Hepatocyte (in vitro differentiated cells): ENCODE data around the gene FUT1. TPM values are rescaled to one million over a fixed set of nuclear protein-coding genes. Genes with fewer than 3 reads are reported as not detected.

Experiments used
- DNase-seq: peaks from one replicate; pipeline ENCODE4 v3.0.0-alpha.2; 2016; ENCODE audit warnings: low spot score
- H2AFZ ChIP-seq: fragments of 200-600 bp; sonication (generic); 2 replicates; pipeline ENCODE4 v1.6.0; 2016; ENCODE audit warnings: antibody characterized with exemption, mild to moderate bottlenecking
- H3K27ac ChIP-seq: fragments of 200-600 bp; sonication (generic); 2 replicates; pipeline ENCODE4 v1.5.1; 2016; ENCODE audit warnings: mild to moderate bottlenecking
- H3K27me3 ChIP-seq: fragments of 200-600 bp; sonication (generic); 2 replicates; pipeline ENCODE4 v1.6.1; 2016
- H3K36me3 ChIP-seq: fragments of 200-600 bp; sonication (generic); replicated peaks from 2 replicates; pipeline ENCODE4 v1.5.1; 2016; ENCODE audit warnings: low read depth; ENCODE audit not compliant: insufficient read depth
- H3K4me1 ChIP-seq: fragments of 200-600 bp; sonication (generic); 2 replicates; pipeline ENCODE4 v1.5.1; 2016; ENCODE audit warnings: mild to moderate bottlenecking, moderate library complexity; ENCODE audit not compliant: insufficient read depth
- H3K4me2 ChIP-seq: fragments of 200-600 bp; sonication (generic); 2 replicates; pipeline ENCODE4 v1.6.0; 2016
- H3K4me3 ChIP-seq: fragments of 200-600 bp; sonication (generic); 2 replicates; pipeline ENCODE4 v1.5.1; 2016; ENCODE audit warnings: mild to moderate bottlenecking
- H3K79me2 ChIP-seq: fragments of 200-600 bp; sonication (generic); 2 replicates; pipeline ENCODE4 v1.6.0; 2017; ENCODE audit warnings: mild to moderate bottlenecking
- H3K9me2 ChIP-seq: fragments of 200-600 bp; sonication (generic); replicated peaks from 2 replicates; pipeline ENCODE4 v1.6.0; 2017; ENCODE audit warnings: mild to moderate bottlenecking; ENCODE audit not compliant: insufficient read depth
- H3K9me3 ChIP-seq: fragments of 200-600 bp; sonication (generic); 2 replicates; pipeline ENCODE4 v1.5.1; 2016; ENCODE audit warnings: low read depth, mild to moderate bottlenecking
- H4K20me1 ChIP-seq: fragments of 200-600 bp; sonication (generic); 2 replicates; pipeline ENCODE4 v1.6.0; 2016; ENCODE audit warnings: mild to moderate bottlenecking; ENCODE audit not compliant: insufficient read depth, poor library complexity, severe bottlenecking
- EZH2 ChIP-seq: fragments of 200-600 bp; sonication (generic); IDR thresholded peaks from 2 replicates; pipeline ENCODE4 v1.6.1; 2016; ENCODE audit warnings: antibody characterized with exemption, mild to moderate bottlenecking, borderline replicate concordance
- EZH2phosphoT487 ChIP-seq: fragments of 200-600 bp; sonication (generic); IDR thresholded peaks from one replicate; pipeline ENCODE4 v1.6.1; 2018; ENCODE audit warnings: antibody characterized with exemption, mild to moderate bottlenecking, low read depth, moderate library complexity; ENCODE audit not compliant: unreplicated experiment, severe bottlenecking
- WGBS: methylation state at CpG from one replicate; pipeline ENCODE4 v1.1.6; 2016; ENCODE audit warnings: low lambda C conversion rate; ENCODE audit errors: missing lambda C conversion rate; 5-methylcytosine and 5-hydroxymethylcytosine counted together
- polyA plus RNA-seq: library from polyadenylated mRNA; unstranded; fragments of >200 nt; fragmentation: Nextera tagmentation; extraction: Ambion mirVana; gene quantifications from 2 replicates; pipeline ENCODE4 v1.2.1, GENCODE V29; 2016
- total RNA-seq: library from RNA; depleted of rRNA; stranded (reverse); fragments of >200 nt; gene quantifications from 2 replicates; pipeline ENCODE4 v1.2.3, GENCODE V29; 2014
- TF ChIP-seq, protein P1 (sequence below): fragments of 200-600 bp; sonication (generic); IDR thresholded peaks from 2 replicates; pipeline ENCODE4 v1.5.1; 2016; ENCODE audit warnings: antibody characterized with exemption, mild to moderate bottlenecking; ENCODE audit not compliant: poor library complexity

The FUT1 gene
- total and polyA plus RNA-seq, 2 experiments from 2014 or later: 2.4 to 4.3 TPM

DNA sequence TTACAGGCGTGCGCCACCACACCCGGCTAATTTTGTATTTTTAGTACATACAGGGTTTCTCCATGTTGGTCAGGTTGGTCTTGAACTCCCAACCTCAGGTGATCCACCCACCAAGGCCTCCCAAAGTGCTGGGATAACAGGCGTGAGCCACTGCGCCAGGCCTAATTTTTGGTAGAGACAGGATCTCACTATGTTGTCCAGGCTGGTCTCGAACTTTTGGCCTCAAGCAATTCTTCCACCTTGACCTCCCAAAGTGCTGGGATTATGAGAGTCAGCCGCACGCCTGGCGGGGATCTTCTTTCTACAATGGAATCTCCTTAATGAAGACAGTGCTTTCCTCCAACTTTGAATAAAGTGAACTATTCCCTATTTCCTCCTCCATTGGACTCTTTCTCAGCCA lies 17.8 kb downstream of the FUT1 start:
- peaks cover 9% of the 10 kb centered on the region for H3K4me1 ChIP-seq
- H3K27me3 ChIP-seq: peaks cover 3% of the 10 kb centered on the region
- DNase-seq: no peak
- peak overlapping the region; percentile 92 for H3K4me2 ChIP-seq
- H3K9me2 ChIP-seq: no peaks in the 10 kb centered on the region
- no peaks in the 10 kb centered on the region for H3K79me2 ChIP-seq
- no peaks in the 10 kb centered on the region for H4K20me1 ChIP-seq
- H3K36me3 ChIP-seq: no peaks in the 10 kb centered on the region
- H2AFZ ChIP-seq: peak overlapping the region; percentile 80
- H3K4me3 ChIP-seq: peak overlapping the region; percentile 18
- H3K9me3 ChIP-seq: no peaks in the 10 kb centered on the region
- TF ChIP-seq, protein P1, sequence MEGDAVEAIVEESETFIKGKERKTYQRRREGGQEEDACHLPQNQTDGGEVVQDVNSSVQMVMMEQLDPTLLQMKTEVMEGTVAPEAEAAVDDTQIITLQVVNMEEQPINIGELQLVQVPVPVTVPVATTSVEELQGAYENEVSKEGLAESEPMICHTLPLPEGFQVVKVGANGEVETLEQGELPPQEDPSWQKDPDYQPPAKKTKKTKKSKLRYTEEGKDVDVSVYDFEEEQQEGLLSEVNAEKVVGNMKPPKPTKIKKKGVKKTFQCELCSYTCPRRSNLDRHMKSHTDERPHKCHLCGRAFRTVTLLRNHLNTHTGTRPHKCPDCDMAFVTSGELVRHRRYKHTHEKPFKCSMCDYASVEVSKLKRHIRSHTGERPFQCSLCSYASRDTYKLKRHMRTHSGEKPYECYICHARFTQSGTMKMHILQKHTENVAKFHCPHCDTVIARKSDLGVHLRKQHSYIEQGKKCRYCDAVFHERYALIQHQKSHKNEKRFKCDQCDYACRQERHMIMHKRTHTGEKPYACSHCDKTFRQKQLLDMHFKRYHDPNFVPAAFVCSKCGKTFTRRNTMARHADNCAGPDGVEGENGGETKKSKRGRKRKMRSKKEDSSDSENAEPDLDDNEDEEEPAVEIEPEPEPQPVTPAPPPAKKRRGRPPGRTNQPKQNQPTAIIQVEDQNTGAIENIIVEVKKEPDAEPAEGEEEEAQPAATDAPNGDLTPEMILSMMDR: no peak
- no peak for TF ChIP-seq EZH2phosphoT487
- TF ChIP-seq EZH2: no peak
- WGBS: 94% methylated on average over 9 of the region's 9 CpGs
- no peak overlapping the region for H3K27ac ChIP-seq

DNA sequence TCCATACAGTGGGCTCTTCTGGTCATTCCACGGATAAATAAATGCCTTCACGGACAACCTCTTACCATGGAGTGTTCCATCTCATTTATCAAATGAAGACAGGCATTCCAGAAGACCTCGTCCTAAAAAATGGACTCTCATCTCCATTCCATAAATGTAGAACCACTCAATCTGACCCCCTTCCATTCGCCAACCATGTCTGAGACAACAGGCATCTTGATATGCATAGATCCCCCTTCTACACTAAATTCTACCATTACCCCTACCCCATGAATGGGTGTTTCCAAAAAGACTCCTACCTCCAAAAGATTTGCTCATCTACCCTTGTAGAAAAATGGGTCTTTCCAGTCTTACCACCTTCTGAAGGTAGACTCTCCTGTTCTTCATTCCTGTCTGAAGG lies 21.0 kb downstream of the FUT1 start:
- no peaks in the 10 kb centered on the region for H3K4me1 ChIP-seq
- no peaks in the 10 kb centered on the region for H3K9me3 ChIP-seq
- H3K9me2 ChIP-seq: no peaks in the 10 kb centered on the region
- no peak overlapping the region for H3K4me2 ChIP-seq
- TF ChIP-seq, protein P1: no peak
- TF ChIP-seq EZH2phosphoT487: no peak
- TF ChIP-seq EZH2: no peak
- no peak overlapping the region for H3K4me3 ChIP-seq
- 92% methylated on average over 4 of the region's 4 CpGs for WGBS
- no peaks in the 10 kb centered on the region for H3K27me3 ChIP-seq
- no peak overlapping the region for H2AFZ ChIP-seq
- H3K27ac ChIP-seq: no peak overlapping the region
- no peaks in the 10 kb centered on the region for H4K20me1 ChIP-seq
- no peak for DNase-seq
- H3K36me3 ChIP-seq: no peaks in the 10 kb centered on the region
- H3K79me2 ChIP-seq: no peaks in the 10 kb centered on the region

DNA sequence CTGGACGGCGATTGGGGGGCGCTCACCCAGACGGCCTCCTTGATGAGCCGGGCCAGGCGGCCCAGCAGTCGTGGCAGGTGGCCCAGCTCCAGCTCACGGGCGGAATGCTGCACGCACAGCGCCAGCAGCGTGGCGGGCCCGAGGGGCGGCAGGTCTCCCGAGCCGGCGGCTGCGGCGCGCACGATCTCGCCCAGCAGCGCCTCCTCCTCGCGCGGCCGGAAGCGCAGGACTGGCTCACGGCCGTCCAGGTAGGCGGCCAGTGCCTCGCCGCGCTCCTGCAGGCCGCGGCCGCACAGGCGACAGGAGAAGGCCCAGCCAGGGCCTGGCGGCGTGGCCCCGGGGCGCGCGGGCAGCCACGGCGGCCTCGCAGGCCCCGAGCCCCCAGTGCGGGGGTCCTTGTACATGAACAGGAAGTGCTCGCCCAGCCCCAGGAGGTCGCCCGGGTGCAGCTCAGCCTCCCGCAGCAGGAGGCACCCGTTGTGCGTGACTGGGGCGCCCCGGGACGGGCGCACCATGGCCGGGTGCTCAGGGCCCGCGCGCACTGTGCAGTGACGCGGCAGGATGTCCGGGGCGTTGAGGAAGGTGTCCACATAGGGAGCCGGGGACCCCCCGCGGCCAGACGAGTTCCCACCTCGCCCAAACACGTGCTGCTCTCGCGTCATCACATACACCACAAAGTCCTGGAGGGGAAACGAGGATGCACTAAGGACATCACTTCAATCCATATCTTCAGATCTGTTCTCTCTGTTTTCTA lies 23.4 kb downstream of the FUT1 start:
- Histone ChIP-seq H2AFZ (no peak overlapping the region), H3K9me2 (no peaks in the 10 kb centered on the region), H3K27me3 (no peaks in the 10 kb centered on the region), H3K4me2 (no peak overlapping the region), H3K4me1 (no peaks in the 10 kb centered on the region), H3K27ac (no peak overlapping the region), H3K79me2 (no peaks in the 10 kb centered on the region), H3K4me3 (no peak overlapping the region), H3K9me3 (no peaks in the 10 kb centered on the region), H4K20me1 (no peaks in the 10 kb centered on the region), H3K36me3 (no peaks in the 10 kb centered on the region)
- WGBS: 73% methylated on average over 61 of the region's 77 CpGs
- TF ChIP-seq EZH2 (no peak), EZH2phosphoT487 (no peak)
- TF ChIP-seq, protein P1: no peak
- DNase-seq: no peak

DNA sequence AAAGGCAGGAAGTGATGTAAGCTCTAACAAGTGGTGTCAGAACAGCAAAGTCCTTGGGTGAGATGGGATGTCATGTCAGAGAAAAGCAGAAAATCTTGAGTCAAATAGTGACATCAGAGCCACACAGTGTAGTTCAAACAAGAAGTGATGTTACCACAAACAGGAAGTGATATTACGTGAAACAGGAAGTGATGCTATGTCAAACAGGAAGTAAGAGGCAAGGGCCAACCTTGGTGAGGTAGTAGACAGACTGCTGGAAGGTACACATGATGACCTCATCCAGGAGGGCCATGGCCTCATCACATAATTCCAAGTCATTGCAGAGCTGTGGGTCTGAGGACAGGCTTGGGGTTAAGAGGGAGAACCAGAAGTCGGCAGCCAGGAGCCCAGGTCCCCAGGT lies 25.9 kb downstream of the FUT1 start:
- Histone ChIP-seq H3K36me3 (no peaks in the 10 kb centered on the region), H3K27ac (no peak overlapping the region), H3K4me3 (no peak overlapping the region), H3K27me3 (no peaks in the 10 kb centered on the region), H4K20me1 (no peaks in the 10 kb centered on the region), H3K9me3 (no peaks in the 10 kb centered on the region), H3K4me2 (no peak overlapping the region), H3K9me2 (no peaks in the 10 kb centered on the region), H3K4me1 (no peaks in the 10 kb centered on the region), H3K79me2 (no peaks in the 10 kb centered on the region), H2AFZ (no peak overlapping the region)
- 92% methylated on average over 2 of the region's 2 CpGs for WGBS
- no peak for DNase-seq
- TF ChIP-seq EZH2: no peak
- TF ChIP-seq, protein P1: no peak
- TF ChIP-seq EZH2phosphoT487: no peak
